ENCODE data around the gene SALL2. TPM values are rescaled to one million over a fixed set of nuclear protein-coding genes. Genes with fewer than 3 reads are reported as not detected.
A peak's percentile ranks its signal among the peaks of the same experiment; 100 is the strongest.

Gene SALL2
- total and polyA plus RNA-seq, 12 donors: 3.2 to 20.6 (median 6.9) TPM

GRCh38 chr14:21558703-21559170, 32.6 kb upstream of the SALL2 start:
- intact Hi-C loops (cut with DNase I): loop anchor here (5.0 to 10.0 kb wide), 2 partner anchors 61 to 64 kb away; no protein-coding TSS in a partner anchor
- Histone ChIP-seq H3K4me1 (replicated peaks in 1 of 2) (peaks cover 0 to 14% of the 10 kb centered on the region in 2 donors), H3K27ac (no peak overlapping the region), H3K4me3 (no peak overlapping the region), H3K36me3 (replicated peaks in 1 of 2) (no peaks in the 10 kb centered on the region), H3K9me3 (replicated peaks in 1 of 3) (no peaks in the 10 kb centered on the region), H3K27me3 (no peaks in the 10 kb centered on the region)
- 75 to 79% (median 76%) methylated on average over 8 of the region's 8 CpGs for WGBS, 4 donors
- no peak for DNase-seq
- no peak for TF ChIP-seq CTCF (IDR thresholded peaks at IDR 0.05)

GRCh38 chr14:21557084-21557901, 31.1 kb upstream of the SALL2 start:
- TF ChIP-seq CTCF (IDR thresholded peaks at IDR 0.05) (peak; percentile 69 to 92 (median 72)), POLR2A (IDR thresholded peaks at IDR 0.05) (no peak)
- Histone ChIP-seq H3K36me3 (replicated peaks in 1 of 2) (no peaks in the 10 kb centered on the region), H3K4me1 (replicated peaks in 1 of 2) (peaks cover 0 to 14% of the 10 kb centered on the region in 2 donors), H3K4me3 (peak overlapping the region in 1 of 4 donors; percentile 41), H3K9me3 (replicated peaks in 1 of 3) (no peaks in the 10 kb centered on the region), H3K27ac (peak overlapping the region in 3 of 5 donors; percentile 10 to 74 (median 52)), H3K27me3 (no peaks in the 10 kb centered on the region)
- DNase-seq: peak; percentile 74 to 92 (median 78)
- intact Hi-C loops (cut with DNase I): loop anchor here (5.0 to 10.0 kb wide), 2 partner anchors 60 to 62 kb away; no protein-coding TSS in a partner anchor
- WGBS, 4 donors: 6 to 9% (median 8%) methylated on average over 11 of the region's 11 CpGs

GRCh38 chr14:21556378-21557083, 30.4 kb upstream of the SALL2 start:
- intact Hi-C loops (cut with DNase I): loop anchor here (5.0 to 10.0 kb wide), 2 partner anchors 59 to 62 kb away; no protein-coding TSS in a partner anchor
- peak in 1 of 7 donors; percentile 14 for DNase-seq

More at GRCh38 chr14:21556378-21557083, 30.4 kb upstream of the SALL2 start:
- TF ChIP-seq POLR2A (IDR thresholded peaks at IDR 0.05) (no peak), CTCF (IDR thresholded peaks at IDR 0.05) (no peak)
- Histone ChIP-seq H3K9me3 (replicated peaks in 1 of 3) (no peaks in the 10 kb centered on the region), H3K27ac (no peak overlapping the region), H3K36me3 (replicated peaks in 1 of 2) (no peaks in the 10 kb centered on the region), H3K4me3 (no peak overlapping the region), H3K27me3 (no peaks in the 10 kb centered on the region), H3K4me1 (replicated peaks in 1 of 2) (peaks cover 0 to 14% of the 10 kb centered on the region in 2 donors)
- 28 to 44% (median 33%) methylated on average over 5 of the region's 5 CpGs for WGBS, 4 donors

Data from adrenal gland (tissue), 12 donors.